ENCODE data around the gene MRPS26.

The MRPS26 gene

DNA sequence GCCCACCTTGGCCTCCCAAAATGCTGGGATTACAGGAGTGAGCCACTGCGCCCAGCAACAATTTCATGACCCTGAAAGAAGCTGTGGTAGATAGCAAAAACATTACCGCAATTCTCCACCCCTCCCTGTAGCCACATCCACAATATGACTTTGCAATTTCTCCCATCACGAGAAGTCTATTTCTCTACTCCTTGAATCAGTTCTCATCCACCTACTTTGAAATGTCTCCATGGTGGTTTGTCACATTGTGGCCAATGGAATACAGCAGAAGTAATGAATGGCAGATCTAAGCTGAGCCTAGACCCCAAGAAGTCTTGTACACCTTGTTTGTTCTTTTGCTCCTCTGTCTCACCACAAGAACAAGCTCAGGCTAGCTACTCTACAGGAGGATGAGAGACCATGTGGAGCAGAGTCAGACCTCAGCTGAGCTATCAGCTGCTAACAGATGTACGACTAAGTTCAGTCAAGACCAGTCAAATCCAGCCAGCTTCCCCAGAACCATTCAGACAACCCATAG lies 31.8 kb downstream of the MRPS26 start:
- no peak for DNase-seq

GRCh38 chr20:3080939-3081388 lies 35.1 kb downstream of the MRPS26 start:
- no peak for DNase-seq

- no peak for DNase-seq
Measured at GRCh38 chr20:3081641-3082040, 35.8 kb downstream of the MRPS26 start.

DNA sequence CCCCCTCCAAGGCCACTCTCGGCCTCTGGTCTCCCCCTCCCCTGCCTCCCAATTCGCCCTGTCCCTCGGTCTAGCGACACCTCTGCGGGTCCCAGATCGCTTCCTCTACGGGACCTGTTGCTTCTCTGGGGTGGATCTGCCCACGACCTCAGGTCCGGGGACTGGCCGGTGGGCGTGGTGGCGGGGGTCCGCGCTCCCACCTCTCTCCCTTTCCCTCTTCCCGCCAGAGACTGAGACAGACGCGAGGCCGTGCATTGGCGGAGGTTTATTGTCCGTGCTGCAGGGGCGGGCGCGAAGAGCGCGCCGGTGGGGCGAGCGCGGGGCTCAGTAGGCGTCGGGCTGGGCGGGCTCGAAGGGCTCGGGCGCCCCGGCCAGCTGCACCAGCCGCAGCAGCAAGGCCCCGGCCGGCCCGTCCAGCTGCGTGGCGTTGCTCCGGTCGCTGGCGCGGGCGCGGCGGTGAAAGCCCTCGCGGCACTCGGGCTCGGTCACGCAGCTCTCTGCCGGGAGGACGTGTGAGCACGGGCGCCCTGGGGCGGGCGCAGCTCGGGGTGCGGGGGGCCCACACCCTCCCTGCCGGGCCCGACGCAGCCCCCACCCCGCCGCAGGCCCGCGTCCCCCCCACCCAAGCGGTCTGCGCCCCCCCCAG lies 36.6 kb downstream of the MRPS26 start:
- DNase-seq = peak; percentile 29

GRCh38 chr20:3082955-3083952 lies 37.4 kb downstream of the MRPS26 start:
- DNase-seq = no peak

- no peak for DNase-seq
Measured at GRCh38 chr20:3084283-3084985, 38.6 kb downstream of the MRPS26 start, which contains the start of gene AVP. TSS of gene AVP (minus strand) at chr20:3084724. CDS start at chr20:3084674, 50 bp downstream.

- no peak for DNase-seq
Measured at GRCh38 chr20:3084986-3085360, 39.1 kb downstream of the MRPS26 start.

GRCh38 chr20:3085571-3086072 lies 39.8 kb downstream of the MRPS26 start:
- no peak for DNase-seq

- DNase-seq = no peak
Measured at GRCh38 chr20:3088031-3088430, 42.2 kb downstream of the MRPS26 start.

DNA sequence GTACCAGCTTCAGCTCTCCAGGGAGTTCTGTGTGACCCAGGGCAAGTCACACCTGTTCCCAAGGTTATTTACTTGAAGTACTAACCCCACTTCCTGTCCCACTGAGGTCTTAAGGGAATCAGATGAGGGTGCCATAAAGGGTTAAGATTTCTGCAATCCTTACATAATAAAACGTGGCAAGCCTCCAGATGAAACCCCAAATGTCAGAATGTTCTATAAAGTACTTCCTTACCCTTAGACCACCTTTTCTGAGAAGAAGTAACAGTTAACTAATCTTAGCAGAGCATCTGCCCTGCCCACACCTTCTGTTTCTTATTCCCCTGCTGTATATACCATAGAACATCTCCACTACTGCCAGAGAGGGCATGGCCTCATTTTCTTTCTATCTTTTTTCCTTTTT lies 44.7 kb downstream of the MRPS26 start:
- no peak for DNase-seq

DNA sequence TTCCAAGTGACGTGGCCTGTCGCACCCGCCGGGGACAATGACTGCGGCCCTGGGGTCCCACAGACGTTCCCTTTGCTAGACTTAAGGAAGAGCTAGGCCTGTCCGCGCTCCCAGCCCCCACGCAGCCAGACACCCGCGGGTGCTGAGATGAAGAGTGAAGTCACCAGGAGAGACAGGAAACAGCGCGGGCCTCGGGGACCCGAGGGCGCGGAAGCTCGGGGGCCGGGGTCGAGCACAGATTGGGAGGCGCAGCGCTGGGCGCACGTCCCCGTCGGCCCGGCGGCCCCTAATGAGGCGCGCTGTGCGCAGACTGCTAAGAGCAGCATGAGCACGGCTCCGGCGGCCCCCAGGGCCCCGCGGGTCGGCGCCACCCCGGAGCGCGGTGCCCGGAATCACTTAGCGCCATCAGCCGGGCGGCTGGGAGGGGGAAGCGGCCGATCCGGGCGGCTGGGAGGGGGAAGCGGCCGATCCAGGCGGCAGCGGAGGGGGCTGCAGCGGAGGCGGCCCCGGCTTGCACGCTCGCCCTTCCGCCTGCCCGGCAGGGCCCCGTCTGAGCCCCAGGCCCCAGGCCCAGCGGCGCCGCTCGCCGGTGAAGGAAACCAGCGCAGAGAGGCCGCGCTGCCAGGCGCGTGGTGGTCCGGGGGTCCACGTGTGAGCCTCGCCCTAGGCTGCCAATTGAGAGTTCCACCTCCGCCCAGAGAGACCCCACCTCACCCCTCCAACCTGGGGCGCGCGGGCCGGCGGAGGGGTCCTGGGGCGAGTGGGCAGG lies 46.9 kb downstream of the MRPS26 start:
- no peak for DNase-seq

DNA sequence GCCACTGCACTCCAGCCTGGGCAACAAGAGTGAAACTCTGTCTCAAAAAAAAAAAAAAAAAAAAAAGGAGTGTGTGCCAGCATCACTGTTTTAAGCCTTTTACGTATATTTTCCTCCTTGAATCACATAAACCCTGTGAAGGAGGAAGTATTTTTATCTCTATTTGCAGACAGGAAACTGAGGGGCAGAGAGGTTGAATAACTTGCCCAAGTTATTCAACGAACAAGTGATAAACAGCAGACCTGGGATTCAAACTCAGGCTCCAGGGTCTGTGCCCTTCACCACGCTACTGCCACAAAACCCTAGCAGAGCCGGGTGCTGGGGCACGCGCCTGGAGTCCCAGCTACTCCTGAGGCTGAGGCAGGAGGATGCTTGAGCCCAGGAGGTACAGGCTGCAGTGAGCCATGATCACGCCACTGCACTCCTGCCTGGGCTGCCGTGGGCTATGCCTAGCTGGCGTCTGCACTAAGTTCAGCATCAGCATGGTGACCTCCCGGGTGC lies 48.1 kb downstream of the MRPS26 start:
- DNase-seq = no peak

DNA sequence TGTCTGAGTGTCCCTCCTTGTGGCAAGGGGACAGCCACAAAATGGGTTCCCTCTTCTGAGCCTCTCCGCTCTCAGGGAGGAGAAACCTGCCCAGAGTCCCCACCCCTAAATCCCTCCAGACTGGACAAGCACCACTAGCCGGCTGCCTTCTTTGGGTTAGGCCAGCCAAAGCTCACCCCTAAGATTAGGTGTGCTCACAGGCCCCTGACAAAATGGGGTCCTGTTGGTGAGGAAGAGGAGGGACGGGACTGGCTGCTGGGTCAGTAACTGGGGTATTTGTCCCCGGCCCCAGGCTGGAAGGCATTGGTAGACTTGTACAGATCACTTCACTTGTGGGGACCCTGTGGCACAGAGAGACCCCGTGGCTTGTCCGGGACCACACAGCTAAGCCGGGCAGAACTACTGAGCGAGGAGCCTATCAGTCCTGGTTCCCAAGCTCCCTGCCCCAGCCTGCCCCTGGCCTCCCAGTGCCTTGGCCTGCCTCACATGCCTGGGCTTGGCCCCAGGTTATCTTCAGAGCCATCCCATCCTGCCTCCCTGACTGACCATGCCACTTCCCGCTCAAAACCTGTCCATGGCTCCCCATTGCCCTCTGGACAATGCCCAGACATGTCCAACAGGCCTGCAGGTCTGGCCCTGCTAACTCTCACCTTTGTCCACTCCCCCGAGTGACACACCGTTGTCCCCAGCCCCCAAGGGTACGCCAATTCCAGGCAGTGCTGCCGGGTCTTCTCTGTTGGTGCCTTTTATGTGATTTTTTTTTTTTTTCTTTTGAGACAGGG lies 49.2 kb downstream of the MRPS26 start:
- DNase-seq = no peak

Data from NCI-H82 (cell line).